Stimulated activated CD4-positive, alpha-beta T cell treated with anti-CD3 and anti-CD28 coated beads, Interleukin-15, amount 100 ng/mL, for 24 hours (primary cell): ENCODE results near the gene NT5C.
A peak's percentile ranks its signal among the peaks of the same experiment; 100 is the strongest.
"Not testable (repeated sequence)": the region's sequence is repeated elsewhere in the genome, so short reads cannot be mapped to it uniquely, and the experiment has no call there.

Experiments used
- DNase-seq: peaks from one replicate; pipeline ENCODE4 v3.0.0-alpha.2; 2020

NT5C gene

DNA sequence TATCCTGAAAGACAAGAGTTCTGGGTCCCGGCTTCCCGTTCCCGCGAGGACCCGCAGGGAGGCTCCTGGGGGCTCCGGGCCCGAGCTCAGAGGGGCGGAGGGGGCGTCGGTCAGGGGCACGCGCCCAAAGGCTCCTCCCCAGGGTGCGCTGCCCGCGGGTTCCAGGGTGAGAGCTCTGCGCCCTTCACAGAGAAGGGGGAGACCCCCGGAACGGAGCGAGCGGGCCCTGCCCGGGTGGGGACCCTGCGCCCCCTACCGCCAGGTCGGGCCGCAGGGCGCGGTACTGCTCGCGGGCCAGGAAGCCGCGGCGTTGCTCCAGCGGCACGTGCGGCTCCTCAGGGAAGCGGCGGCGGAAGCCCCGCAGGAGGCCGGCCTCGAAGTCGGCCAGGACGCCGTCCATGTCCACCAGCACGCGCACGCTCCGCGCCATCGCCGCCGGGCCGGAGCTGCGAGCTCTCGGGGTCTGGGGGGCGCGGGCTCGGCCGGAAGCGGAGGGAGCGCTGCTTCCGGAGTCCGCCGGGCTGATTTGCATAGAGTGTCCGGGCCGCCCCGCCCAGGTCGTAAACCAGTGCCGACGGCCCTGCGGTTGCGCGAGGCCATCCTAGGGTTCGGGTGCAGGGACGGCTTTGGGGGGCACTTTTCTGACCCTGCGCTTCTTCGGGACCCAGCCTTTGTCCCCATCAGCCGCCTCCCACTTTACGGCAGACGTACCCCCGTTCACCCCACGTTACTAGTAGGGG, at the start of gene NT5C:
Gene NT5C (minus strand): TSS at position 465 of the 740 bp plus-strand sequence. CDS start 35 bp downstream, at position 430.
- peak; percentile 89 for DNase-seq

DNA sequence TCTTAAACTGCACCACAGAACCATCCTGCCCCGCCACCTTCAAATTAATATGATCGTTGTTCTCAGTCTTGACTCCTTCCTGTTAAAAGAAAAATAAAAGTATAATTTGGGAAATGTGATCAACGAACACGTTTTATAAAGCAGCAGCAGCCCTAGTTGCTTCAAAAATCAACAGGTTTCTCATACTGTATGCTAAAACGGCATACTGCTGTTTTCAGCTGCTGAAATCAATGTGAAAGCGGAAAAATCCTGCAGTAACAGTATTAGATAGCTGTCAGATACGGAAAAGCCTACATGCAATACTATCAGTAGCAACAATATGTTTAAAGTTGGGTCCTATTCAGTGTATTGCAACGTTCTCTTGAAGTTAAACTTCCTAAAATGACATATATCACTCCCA, 49.6 kb upstream of the NT5C start:
- no peak for DNase-seq

GRCh38 chr17:75178453-75178852, 46.9 kb upstream of the NT5C start:
- no peak for DNase-seq

GRCh38 chr17:75176625-75177024, 45.1 kb upstream of the NT5C start:
- no peak for DNase-seq

GRCh38 chr17:75174996-75175395, 43.5 kb upstream of the NT5C start:
- no peak for DNase-seq

DNA sequence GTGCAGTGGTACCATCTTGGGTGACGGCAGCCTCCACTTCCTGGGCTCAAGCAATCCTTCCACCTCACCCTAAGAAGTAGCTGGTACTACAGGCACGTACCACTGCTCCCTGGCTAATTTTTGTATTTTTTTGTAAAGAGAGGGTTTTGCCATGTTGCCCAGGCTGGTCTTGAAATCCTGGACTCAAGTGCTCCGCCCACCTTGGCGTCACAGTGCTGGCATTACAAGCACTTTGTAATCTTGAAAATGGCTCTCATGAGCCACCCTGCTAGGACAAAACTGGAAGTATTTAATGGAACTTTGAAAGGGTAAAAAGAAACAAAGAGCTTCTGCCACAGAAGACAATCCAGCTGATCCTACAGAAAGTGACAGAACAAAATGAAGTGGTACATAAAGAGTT, 42.0 kb upstream of the NT5C start:
- DNase-seq = no peak

DNA sequence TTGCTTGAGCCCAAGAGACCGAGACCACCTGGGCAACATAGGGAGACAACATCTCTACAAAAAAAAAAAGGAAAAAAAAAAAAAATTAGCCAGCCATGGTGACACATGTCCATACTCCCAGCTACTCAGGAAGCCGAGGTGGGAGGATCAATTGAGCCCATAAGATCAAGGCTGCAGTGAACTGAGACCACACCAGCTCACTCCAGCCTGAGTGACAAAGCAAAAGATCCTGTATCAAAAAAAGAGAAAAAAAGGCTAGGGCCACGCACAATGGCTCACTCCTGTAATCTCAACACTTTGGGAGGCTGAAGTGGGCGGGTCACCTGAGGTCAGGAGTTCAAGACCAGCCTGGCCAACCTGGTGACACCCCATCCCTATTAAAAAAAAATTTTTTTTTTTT, 37.5 kb upstream of the NT5C start:
- no peak for DNase-seq

GRCh38 chr17:75164606-75165005, 33.1 kb upstream of the NT5C start:
- not testable (repeated sequence) for DNase-seq

GRCh38 chr17:75163074-75163473, 31.5 kb upstream of the NT5C start:
- DNase-seq = no peak

DNA sequence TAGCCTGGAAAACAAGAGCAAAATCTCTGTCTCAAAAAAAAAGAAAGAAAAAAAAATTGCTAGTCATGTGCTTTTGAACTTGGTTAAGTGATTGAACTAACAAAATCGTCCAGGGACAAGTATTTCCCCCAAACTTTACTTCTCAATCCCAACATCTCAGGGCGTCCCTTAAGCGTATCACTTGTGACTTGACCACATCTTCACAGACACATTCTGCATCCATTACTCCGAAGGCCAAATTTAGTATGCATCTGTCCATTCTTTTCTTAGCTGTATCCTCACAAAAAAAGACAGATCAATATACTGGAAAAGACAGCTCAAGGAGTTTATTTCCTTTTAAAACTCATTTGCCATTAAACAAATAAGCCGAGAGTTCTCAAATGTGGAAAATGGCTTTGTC, 28.7 kb upstream of the NT5C start:
- no peak for DNase-seq

GRCh38 chr17:75159196-75160031, 27.9 kb upstream of the NT5C start:
- no peak for DNase-seq

- not testable (repeated sequence) for DNase-seq
Measured at GRCh38 chr17:75158480-75158879, 26.9 kb upstream of the NT5C start.

- DNase-seq = no peak
Measured at GRCh38 chr17:75155191-75155601, 23.7 kb upstream of the NT5C start.

DNA sequence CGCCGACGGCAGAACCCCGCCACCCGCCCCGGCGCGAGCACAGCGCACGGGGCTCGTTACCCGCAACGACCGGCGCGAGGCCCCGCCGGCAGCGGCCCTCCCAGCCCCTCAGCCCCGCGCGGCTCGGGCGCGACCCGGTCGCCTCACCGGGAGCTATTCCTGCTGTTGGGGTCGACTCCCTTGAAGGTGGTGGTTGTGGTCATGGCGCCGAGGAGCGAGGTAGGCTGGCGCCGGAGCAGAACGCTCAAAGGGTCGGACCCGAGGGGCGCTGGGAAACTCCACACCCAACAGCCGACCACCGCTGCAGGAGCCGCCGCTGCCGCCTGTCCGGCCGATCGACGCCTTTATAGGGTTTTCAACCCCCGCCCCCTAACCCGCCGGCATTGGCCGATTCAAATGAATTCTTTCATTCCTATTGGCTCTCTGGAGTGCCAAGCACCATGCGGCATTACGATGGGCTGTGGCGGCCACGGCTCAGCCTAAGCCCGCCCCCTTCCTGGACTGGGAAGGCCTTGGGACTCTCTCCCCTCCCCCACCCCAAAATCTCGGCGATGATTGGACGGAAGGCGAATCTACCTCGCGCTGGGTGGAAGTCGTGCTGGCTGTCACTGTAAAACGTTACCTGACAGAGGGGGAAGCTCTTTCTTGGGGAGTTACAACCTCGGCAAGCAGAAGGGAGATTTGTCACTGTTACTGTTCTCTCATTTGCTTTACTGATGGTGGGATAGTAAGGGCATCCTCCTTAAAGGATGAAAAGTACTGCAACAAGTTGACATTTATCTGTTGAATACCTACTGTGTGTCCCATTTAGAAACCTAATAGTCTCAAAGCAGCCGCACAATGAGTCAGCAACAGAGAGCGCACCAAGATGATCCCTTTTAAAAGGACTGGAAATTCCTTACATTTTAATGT, 22.9 kb upstream of the NT5C start, which contains the start of gene JPT1:
Gene JPT1 (minus strand): TSS at position 318 of the 912 bp plus-strand sequence. CDS start 115 bp downstream, at position 203.
- peak; percentile 99 for DNase-seq

DNA sequence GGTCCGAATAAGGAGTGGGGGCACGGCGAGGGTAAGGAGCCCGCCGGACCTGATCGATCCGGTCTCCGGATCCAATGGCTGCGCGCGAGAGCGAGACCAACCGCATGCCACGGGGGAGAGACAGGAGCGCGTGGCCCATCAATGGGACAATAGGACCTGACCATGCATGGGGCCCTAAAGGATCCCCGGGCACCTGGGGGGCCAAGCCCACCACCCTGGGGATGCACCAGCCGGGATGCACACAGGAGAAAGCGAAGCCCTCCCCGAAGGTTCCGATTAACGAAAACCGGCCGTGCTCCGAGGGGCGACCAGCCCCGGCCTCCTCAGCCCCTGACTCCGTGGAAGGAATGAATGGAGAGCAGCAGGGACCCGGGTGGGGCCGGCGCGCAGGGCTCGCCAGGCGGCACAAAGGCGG, 22.2 kb upstream of the NT5C start:
- DNase-seq = peak; percentile 52

DNA sequence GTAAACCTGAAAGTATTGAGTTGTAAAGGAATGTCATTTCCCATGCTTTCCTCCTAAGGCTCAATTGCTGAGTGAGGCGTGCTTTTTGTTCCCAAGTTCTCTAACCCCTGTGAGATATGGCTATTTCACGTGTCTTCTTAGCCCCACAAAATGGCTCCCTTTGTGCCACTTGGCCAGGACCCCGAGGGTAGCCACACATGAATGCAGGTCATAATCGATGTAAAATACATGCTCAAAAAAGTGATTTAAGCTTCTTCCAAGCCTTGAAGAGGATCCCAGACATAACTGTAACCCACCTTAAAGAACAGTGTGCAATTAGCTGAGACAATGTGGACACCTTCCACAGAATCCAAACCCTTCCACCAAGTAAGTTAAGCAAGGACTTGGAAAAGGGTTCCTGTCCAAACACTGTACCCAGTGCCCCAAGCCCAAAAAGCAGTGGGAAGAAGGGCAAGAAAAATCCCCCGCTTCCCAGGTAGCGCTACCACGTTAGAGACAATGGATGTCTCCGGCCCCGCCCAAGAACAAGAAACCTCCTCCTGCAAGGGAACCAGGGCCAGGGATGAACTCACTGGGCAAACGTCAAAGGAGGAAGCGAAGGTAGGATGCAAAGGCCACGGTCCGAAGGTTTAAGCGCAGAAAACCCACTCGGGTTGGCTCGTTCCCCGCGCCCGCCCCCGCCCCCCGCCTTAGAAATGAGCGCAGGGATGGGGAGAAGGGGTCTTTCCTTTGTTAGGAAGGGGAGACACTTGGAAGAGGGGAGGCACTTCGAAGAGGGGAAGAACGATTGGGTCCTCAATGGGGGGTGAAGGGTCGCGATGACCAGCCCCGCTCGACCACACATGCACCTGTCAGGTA, 21.6 kb upstream of the NT5C start:
- peak; percentile 57 for DNase-seq

DNA sequence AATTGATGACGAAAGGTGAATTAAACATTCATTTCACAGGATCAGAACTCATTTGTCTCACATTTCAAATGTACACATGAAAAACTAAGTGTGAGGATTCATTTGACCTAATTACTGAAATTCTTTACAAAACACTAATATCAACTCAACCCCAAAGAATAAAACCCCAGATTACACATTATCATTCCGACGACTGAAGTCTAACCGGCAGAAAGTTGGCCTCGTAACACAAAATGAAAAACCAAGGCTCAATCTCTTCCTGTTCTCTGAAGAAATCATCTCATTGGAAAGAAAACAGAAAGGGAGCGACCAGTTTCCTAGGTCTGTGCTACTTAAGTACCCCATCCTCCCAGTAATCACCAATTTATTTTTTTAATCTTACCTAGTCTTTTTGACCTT, 21.0 kb upstream of the NT5C start:
- DNase-seq = no peak

DNA sequence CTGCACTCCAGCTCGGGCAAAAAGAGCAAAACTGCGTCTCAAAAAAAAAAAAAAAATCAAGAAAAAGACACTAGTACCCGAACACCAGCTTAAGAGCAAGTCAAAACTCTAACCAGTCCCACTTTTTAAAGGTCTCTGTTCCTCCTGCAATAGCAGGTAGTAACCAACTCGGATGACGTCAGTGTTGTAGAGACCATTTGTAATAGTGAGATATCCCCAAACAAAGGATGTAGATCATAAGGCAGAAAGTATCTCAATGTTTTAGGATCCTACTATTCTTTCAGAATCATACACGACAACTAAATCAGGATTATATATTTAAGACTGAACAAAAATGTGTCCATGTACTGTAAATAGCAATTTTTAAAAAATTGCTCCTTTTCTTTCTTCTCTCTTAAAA, 20.4 kb upstream of the NT5C start:
- no peak for DNase-seq

- DNase-seq = no peak
Measured at GRCh38 chr17:75147878-75148546, 16.5 kb upstream of the NT5C start.

- no peak for DNase-seq
Measured at GRCh38 chr17:75146592-75146991, 15.1 kb upstream of the NT5C start.

DNA sequence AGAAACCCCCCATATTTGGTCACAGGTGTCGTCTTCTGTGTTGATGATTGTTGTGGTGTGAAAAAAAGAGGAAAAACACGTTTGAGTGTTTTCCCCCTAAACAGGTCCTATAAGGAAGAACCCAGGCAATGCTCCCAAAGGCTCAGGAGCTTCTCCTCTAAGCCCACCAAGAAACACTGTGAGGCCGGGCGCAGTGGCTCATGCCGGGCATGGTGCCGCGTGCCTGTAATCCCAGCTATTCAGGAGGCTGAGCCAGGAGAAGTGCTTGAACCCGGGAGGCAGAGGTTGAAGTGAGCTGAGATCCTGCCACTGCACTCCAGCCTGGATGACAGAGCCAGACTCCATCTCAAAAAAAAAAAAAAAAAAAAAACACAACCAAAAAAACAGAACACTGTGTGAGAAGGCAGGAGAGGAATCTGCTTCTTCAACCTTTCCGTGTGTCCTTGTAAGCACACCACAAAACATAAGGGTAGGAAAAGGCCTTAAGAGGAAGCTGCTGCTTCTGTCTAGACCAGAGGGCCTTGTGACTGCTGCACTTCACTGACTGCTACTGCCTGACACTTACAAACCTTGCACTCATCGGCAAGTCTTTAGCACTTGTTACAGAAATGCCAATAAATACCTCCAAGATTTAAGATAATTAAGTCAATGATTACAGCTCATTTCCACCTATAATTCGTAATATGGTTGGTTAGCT, 13.4 kb upstream of the NT5C start:
- no peak for DNase-seq
